Stimulated activated CD4-positive, alpha-beta T cell treated with anti-CD3 and anti-CD28 coated beads, Interleukin-15, amount 100 ng/mL, for 24 hours (primary cell): ENCODE data around the gene HOXD10.
A peak's percentile ranks its signal among the peaks of the same experiment; 100 is the strongest.

Experiments
- DNase-seq: peaks from one replicate; pipeline ENCODE4 v3.0.0-alpha.2; 2020

The HOXD10 gene

GRCh38 chr2:176082824-176083751, 33.5 kb upstream of the HOXD10 start:
- DNase-seq = no peak

DNA sequence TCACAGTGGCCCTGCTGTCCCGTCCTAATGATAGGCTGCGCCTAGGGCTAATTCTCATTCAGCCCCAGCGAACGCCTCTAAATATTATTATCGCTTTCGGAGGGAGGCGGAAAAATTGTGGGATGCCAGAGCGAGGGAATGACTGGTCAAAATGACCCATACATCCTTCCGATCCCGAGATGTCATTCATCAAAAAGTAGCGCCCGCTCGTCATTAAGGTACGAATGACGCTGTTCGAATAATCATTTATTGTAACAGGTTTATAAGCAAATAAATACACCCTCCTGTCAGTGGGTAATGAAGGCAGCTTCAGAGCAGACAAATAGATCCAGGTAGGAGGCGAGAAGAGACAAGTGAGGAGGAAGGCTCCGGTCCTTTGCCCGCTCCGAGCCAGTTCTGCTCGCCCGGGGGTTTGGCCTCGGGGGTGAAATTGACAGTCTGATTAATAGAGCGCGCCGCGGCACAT, 32.7 kb upstream of the HOXD10 start, which contains the start of gene EVX2:
Gene EVX2 (minus strand): TSS at position 167 of the 466 bp plus-strand sequence. CDS start 186 bp downstream, outside the sequence.
- DNase-seq = no peak

GRCh38 chr2:176084611-176085119, 31.9 kb upstream of the HOXD10 start:
- no peak for DNase-seq

- DNase-seq = no peak
Measured at GRCh38 chr2:176085120-176085788, 31.3 kb upstream of the HOXD10 start.

- peak; percentile 23 for DNase-seq
Measured at GRCh38 chr2:176085861-176086771, 30.5 kb upstream of the HOXD10 start.

DNA sequence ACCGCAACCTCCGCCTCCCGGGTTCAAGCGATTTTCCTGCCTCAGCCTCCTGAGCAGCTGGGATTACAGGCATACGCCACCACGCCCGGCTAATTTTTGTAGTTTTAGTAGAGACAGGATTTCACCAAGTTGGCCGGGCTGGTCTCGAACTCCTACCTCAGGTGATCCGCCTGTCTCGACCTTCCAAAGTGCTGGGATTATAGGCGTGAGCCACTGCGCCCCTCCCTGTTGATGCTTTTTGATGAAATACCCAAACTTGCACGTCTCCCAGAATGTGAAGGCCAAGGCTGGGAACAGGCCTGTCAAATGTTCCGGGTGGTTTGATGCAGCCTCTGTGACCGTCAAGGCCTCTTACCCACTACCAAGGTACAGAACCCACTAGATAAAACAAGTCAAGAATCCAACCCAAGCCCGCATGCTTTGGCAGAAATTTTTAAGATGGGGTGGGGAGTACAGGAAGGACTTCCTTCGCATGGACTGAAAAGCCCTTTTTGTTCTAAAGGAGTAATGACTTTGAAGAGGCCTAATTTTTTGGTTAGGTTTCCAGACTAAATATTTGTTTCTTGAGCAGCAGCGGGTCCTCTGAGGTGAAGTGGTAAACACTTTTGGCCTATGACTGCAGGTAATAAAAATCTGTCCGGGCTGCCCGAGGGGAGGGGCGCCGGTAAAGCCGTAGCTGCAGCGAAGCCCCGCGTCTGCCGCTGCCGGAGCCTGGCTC, 29.1 kb upstream of the HOXD10 start:
- no peak for DNase-seq

DNA sequence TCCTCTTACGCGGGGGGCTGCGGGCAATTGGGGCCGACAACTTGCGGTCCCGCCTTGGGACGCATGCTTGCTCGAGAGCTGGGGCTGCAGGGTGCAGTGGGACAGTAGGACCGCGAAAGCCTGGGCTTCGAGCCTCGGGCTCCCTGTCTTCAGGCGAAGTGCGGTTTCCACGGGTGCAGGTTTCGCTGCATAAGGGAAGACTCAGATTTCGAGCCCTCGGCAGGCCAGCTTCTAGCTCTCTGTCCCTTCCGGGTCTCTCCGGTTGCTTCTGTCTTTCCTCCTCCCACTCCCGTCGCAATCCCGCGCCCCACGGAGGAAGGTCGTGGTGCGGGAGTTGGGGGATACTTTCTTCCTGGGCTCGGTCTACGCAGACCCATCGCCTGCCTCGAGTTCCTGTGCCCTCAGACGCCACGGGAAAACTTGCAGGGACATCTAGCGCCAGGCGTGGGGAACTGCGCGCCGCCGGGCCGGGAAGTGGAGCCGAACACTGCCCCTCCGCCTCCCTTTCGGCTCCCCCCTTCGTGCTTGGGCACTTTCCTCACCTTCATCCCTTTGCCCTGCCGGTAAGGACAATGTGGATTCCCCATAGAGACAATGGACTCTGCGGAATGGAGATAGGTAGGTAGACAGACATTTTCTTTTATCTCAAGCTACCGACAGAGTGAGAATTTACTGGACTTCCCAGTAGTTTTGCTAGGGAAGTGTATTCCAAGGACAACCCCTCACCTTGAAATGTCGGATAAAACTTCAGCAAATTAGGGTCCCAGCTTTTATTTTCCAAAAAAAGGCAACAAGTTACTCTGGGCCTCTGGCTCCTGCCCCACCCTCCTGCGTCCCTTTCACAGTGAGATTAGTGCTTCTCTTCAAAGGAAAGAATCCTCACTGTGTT, 28.3 kb upstream of the HOXD10 start:
- DNase-seq = peak; percentile 41

- no peak for DNase-seq
Measured at GRCh38 chr2:176088937-176089842, 27.4 kb upstream of the HOXD10 start.

GRCh38 chr2:176089843-176090395, 26.7 kb upstream of the HOXD10 start:
- DNase-seq = no peak

- no peak for DNase-seq
Measured at GRCh38 chr2:176090862-176091261, 25.7 kb upstream of the HOXD10 start.

- no peak for DNase-seq
Measured at GRCh38 chr2:176091329-176092258, 25.0 kb upstream of the HOXD10 start.

DNA sequence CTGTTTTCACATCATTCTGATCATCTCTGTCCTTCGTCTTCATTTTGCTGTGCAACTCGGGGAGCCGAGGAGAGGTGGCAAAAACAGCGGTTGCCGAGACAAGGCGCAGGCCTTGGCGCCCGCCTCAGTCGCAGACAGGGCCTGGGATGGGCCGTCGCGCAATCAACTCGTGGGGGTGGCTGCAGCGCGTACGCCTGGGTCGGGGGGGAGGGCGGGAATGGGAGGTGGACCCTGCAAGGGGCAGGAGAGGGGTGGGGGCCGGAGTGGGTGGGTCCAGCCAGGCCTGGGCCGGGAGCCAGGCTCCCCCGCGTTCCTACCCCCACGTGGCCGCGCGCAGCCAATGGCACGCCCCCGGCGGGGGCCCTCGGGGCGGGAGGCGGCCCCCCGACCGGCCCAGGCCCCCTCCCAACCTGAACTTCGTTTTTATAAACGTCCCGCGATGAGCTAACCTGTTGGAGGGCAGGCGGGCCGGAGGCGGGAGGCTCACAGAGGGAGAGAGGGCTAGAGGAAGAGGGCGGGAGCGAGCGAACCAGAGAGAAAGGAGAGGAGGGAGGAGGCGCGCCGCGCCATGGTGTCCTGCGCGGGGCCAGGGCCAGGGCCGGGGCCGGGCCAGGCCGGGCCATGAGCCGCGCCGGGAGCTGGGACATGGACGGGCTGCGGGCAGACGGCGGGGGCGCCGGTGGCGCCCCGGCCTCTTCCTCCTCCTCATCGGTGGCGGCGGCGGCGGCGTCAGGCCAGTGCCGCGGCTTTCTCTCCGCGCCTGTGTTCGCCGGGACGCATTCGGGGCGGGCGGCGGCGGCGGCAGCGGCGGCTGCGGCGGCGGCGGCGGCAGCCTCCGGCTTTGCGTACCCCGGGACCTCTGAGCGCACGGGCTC, 24.1 kb upstream of the HOXD10 start, which contains the start of gene HOXD13:
Gene HOXD13 (plus strand): TSS at position 452 of the 875 bp plus-strand sequence. CDS start 170 bp downstream, at position 622.
- no peak for DNase-seq

- DNase-seq = no peak
Measured at GRCh38 chr2:176093145-176093897, 23.3 kb upstream of the HOXD10 start.

GRCh38 chr2:176093898-176094249, 22.7 kb upstream of the HOXD10 start:
- DNase-seq = no peak

- DNase-seq = no peak
Measured at GRCh38 chr2:176094349-176094748, 22.2 kb upstream of the HOXD10 start.

DNA sequence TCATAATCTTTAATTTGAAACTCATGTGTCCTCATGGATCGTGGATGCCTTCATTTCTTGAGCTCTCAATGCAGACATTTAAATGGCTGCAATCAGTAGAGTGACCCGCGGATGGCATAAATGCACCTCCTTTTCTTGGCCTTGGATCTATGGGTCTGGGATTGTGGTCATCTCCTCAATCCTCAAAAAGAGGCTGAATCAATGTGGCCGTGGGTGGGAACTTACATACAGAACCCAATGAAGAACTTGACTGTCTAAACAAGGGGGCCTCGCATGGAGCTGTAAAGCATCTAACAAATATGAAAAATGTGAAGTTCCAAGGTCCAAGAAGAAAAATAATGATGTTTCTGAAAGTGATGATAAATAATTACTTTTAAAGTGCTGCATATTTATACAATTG, 21.2 kb upstream of the HOXD10 start:
- no peak for DNase-seq
